Measurements from ENCODE around the gene TMEM248. TPM values are rescaled to one million over a fixed set of nuclear protein-coding genes. Genes with fewer than 3 reads are reported as not detected.
A peak's percentile ranks its signal among the peaks of the same experiment; 100 is the strongest.
"Not testable (repeated sequence)": the region's sequence is repeated elsewhere in the genome, so short reads cannot be mapped to it uniquely, and the experiment has no call there.

TMEM248 gene
- total RNA-seq, 1 donor = 123 TPM

DNA sequence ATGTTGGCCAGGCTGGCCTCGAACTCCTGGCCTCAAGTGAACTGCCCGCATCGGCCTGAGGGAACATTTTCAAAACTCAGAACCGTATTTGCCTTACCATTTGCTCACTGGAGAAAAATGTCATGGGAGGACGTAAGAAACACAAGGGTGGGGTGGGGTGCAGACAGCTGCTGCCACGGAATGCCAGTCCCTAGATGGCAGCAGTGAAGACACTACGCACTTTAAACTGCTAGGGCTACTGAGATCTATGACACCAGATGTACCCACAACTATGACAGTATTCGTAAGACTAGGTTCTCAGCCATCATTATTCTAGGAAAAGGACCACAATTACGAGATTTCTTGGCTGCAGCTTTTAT lies 73.6 kb downstream of the TMEM248 start:
- TF ChIP-seq, protein P1, sequence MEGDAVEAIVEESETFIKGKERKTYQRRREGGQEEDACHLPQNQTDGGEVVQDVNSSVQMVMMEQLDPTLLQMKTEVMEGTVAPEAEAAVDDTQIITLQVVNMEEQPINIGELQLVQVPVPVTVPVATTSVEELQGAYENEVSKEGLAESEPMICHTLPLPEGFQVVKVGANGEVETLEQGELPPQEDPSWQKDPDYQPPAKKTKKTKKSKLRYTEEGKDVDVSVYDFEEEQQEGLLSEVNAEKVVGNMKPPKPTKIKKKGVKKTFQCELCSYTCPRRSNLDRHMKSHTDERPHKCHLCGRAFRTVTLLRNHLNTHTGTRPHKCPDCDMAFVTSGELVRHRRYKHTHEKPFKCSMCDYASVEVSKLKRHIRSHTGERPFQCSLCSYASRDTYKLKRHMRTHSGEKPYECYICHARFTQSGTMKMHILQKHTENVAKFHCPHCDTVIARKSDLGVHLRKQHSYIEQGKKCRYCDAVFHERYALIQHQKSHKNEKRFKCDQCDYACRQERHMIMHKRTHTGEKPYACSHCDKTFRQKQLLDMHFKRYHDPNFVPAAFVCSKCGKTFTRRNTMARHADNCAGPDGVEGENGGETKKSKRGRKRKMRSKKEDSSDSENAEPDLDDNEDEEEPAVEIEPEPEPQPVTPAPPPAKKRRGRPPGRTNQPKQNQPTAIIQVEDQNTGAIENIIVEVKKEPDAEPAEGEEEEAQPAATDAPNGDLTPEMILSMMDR (IDR thresholded peaks at IDR 0.05; ENCODE audit: insufficient read depth, low read depth, low read length) = peak; percentile 23
- peak overlapping the region; percentile 75 for H3K4me3 ChIP-seq (ENCODE audit: low read depth, low read length)
- DNase-seq (ENCODE audit: low read depth) = peak; percentile 87

DNA sequence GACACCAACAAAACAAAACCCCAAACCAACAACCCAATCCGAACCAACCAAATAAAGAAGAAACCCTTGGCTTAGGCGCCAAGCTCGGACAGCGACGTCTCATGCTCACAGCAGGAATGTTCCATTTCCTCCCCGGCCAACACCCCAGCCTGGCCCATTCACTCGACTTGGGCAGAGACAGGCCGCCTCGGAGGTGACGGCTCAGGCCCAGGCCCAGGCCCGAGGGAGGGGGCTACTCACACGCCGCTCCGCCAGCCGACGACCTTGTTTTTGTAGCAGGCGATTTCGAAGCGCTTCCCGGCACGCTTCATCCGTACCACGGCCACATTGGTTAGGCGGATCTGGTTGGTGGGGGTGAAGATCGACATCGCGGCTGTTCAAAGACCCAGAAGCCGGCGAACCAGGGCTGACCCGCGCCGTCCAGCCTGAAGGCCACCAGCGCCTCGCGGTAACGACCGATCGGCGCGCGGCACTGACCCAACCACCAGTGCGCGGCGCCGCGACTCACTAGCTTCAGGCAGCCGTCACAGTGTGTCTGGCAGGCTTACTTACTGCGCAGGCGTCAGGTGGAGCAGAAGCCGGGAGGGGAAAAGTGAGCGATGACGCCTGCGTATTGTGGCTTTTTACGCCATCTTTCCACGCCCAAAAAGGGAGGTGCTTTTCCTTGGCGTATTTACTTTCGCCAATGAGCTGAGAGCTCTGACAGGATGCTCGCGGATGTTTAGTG lies 74.2 kb downstream of the TMEM248 start, which contains the start of gene SBDS:
Gene SBDS, minus strand, starts transcription at position 537 of the 727 bp plus-strand sequence. Its CDS starts 169 bp downstream, at position 368.
- H3K4me3 ChIP-seq (ENCODE audit: low read depth, low read length) = peak within 1 kb of the TSS; percentile 75
- DNase-seq (ENCODE audit: low read depth) = peak; percentile 99

DNA sequence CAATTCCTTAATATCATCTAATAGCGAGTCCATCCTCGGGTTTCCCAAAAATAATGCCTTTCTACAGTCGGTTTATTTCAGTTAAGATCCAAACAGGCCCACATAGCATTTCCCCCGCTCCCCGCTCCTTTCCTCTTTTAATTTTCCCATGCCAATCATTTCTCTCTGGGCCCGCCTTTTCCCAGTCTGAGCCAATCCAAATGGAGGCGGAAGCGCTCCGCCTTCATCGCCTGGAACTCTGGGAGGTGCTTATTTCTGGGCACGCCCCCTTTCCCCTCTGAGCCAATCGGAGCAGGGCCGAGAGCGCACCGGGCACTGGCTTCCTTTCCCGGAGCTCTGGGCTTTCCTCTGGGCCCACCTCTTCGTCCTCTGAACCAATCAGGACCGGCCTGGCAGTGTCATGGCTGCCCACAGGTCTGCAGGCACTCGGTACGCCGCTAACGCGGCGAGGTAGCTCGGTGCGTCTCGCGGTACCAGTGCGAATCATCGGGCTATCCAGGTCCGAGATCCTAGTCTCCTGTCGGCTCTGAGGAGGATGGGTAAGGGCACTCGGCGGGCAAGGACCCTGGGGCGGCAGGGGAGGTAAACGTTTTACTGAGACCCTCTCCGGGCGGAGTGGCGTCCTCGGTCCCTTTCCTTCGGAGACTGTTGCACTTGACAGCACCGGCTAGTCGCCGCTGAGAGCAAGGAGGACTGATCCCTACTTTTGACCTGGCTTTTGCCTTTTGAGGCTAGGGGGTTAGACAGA lies 75.6 kb downstream of the TMEM248 start, which contains the start of gene TYW1:
Gene TYW1, plus strand, starts transcription at position 390 of the 748 bp plus-strand sequence. Its CDS starts 146 bp downstream, at position 536.
- peak; percentile 98 for DNase-seq (ENCODE audit: low read depth)
- peak within 1 kb of the TSS; percentile 68 for H3K4me3 ChIP-seq (ENCODE audit: low read depth, low read length)

DNA sequence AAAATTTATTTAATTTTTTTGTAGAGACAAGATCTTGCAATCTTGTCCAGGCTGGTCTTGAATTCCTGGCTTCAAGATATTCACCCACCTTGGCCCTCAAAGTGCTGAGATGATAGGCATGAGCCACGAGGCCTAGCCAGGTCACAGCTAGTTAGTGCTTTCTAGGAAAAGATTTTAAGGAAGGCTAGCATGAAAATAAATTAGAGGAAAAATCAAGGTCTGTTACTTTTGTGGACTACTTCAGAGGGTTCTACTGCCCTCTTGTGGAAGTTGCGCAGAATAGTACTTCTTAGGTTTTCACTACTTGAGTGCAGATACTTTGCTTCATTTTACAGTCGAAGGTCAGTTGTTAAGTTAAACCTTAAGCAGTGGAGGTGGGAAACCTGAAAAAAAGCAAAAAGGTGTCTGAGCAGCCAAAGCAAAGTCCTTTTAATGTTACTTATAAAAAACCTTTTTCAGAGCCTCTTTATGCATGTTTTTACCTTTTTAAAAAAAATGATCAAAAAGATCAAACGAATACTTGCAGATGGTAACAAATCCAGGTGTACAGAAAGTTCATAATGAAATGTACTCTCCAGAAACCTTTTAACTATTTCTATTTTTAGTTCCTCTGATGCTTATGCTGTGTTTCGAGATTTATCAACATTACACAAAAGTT lies 79.7 kb downstream of the TMEM248 start:
- H3K4me3 ChIP-seq (ENCODE audit: low read depth, low read length); DNase-seq (ENCODE audit: low read depth): not testable (repeated sequence)

DNA sequence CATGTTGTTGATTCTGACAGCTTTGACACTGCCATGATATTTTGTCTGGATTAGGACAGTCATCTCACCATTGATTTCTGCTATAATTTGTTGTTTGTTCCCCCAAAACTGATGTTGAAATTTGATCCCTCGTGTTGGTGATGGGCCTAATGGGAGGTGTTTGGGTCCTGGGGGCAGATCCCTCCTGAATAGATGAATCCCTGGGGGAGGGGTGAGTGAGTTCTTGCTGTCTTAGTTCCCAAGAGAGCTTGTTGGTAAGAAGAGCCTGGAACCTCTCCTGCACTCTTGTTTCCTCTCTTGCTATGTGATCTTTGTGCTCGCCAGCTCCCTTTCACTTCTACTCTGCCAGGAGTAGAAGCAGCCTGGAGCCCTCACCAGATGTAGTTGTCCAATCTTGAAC lies 83.1 kb downstream of the TMEM248 start:
- not testable (repeated sequence) for H3K4me3 ChIP-seq (ENCODE audit: low read depth, low read length); DNase-seq (ENCODE audit: low read depth)

GRCh38 chr7:67006965-67007364 lies 85.9 kb downstream of the TMEM248 start:
- TF ChIP-seq, protein P1 (IDR thresholded peaks at IDR 0.05; ENCODE audit: insufficient read depth, low read depth, low read length) = no peak
- DNase-seq (ENCODE audit: low read depth) = no peak
- no peak overlapping the region for H3K4me3 ChIP-seq (ENCODE audit: low read depth, low read length)

Small RNA genes within 50 kb of the gene (small RNA-seq; reads per million reads assigned to genes)
- not detected for gene RF00017
- gene RN7SL43P = not detected
- gene RNU6-1254P = not detected

Other genes starting within 250 kb of the TMEM248 start
- 43.8 and 61.7 TPM in 2 replicates for gene RABGEF1, start 180.5 kb upstream of the TMEM248 start, total RNA-seq
- gene SBDS, start 74.4 kb downstream of the TMEM248 start, total RNA-seq = 77.6 and 108 TPM in 2 replicates
- gene TYW1, start 75.6 kb downstream of the TMEM248 start, total RNA-seq = 13.5 and 19.0 TPM in 2 replicates